ENCODE data around the gene LGALS7B.
"Not testable (repeated sequence)": the region's sequence is repeated elsewhere in the genome, so short reads cannot be mapped to it uniquely, and the experiment has no call there.

LGALS7B gene

GRCh38 chr19:38785187-38785699, 3.8 kb upstream of the LGALS7B start:
- in situ Hi-C loops (cut with MboI; ENCODE audit: low pct_unique_long_range_greater_than_20kb, low sequenced_read_pairs, unreplicated experiment), result no loop called here

GRCh38 chr19:38786061-38786460, 2.9 kb upstream of the LGALS7B start:
- in situ Hi-C loops (cut with MboI; ENCODE audit: low pct_unique_long_range_greater_than_20kb, low sequenced_read_pairs, unreplicated experiment); DNase-seq (ENCODE audit: low spot score): not testable (repeated sequence)

More at GRCh38 chr19:38785187-38785699, 3.8 kb upstream of the LGALS7B start:
- DNase-seq (ENCODE audit: low spot score), result no peak
- TF ChIP-seq CTCF (IDR thresholded peaks at IDR 0.05; ENCODE audit: extremely low read depth, insufficient read depth, missing control alignments), result no peak

DNA sequence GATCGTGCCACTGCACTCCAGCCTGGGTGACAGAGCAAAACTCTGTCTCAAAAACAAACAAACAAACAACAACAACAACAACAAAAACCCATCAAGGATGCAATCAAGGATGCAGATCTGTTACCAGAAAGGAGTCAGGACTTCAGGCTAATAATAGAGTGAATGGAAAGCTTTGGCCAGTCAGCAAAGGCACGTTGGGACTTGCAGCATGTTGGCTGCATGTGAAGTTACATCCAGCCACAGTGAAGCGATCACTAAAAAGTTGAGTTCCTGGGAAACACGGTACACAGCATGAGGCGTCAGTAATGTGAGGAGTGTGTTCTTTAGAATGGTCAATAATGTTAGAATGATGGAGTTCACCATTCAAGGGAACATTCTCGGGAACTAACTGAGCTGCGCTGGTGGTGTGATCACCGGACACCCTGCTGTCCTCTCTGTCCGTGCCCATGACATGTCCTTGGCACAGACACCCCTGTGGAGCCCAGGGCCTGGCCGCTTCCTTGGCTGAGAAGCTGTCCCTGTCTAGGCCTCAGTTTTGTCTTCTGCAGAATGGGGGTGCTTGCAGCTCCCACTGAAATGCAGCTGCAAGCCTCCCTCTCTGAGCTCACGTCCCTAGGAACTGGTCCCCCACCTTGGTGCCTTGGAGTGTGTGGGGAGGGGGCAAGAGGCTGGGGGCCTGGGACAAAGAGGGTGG, 2.3 kb upstream of the LGALS7B start:
- TF ChIP-seq CTCF (IDR thresholded peaks at IDR 0.05; ENCODE audit: extremely low read depth, insufficient read depth, missing control alignments), result no peak
- no peak for DNase-seq (ENCODE audit: low spot score)
- in situ Hi-C loops (cut with MboI; ENCODE audit: low pct_unique_long_range_greater_than_20kb, low sequenced_read_pairs, unreplicated experiment), result no loop called here

- in situ Hi-C loops (cut with MboI; ENCODE audit: low pct_unique_long_range_greater_than_20kb, low sequenced_read_pairs, unreplicated experiment); DNase-seq (ENCODE audit: low spot score): not testable (repeated sequence)
Measured at GRCh38 chr19:38790507-38791403, 1.8 kb downstream of the LGALS7B start.

- DNase-seq (ENCODE audit: low spot score); in situ Hi-C loops (cut with MboI; ENCODE audit: low pct_unique_long_range_greater_than_20kb, low sequenced_read_pairs, unreplicated experiment): not testable (repeated sequence)
Measured at GRCh38 chr19:38791451-38792064, 2.6 kb downstream of the LGALS7B start.

GRCh38 chr19:38792250-38793111, 3.5 kb downstream of the LGALS7B start:
- in situ Hi-C loops (cut with MboI; ENCODE audit: low pct_unique_long_range_greater_than_20kb, low sequenced_read_pairs, unreplicated experiment), result no loop called here
- TF ChIP-seq CTCF (IDR thresholded peaks at IDR 0.05; ENCODE audit: extremely low read depth, insufficient read depth, missing control alignments), result peak; percentile 12
- DNase-seq (ENCODE audit: low spot score), result peak; percentile 67

DNA sequence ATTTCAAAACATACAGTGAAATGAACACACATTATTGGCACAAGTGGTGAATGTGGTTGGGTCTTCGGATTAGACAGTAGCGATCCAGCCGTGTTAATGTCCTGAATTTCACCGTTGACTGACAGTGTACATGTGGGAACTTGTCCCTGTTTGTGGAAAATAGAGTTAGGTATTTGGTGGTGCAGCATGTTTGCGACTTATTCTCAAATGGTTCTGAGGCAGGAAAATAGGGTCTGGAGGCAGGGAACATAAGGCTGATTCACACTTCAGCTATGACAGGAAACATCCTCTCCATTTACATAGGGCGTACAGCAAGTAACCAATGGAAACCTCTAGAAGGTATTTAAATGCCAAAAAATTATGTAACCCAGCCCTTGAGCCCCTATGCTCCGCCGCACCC, 4.2 kb downstream of the LGALS7B start:
- DNase-seq (ENCODE audit: low spot score), result no peak
- no peak for TF ChIP-seq CTCF (IDR thresholded peaks at IDR 0.05; ENCODE audit: extremely low read depth, insufficient read depth, missing control alignments)
- in situ Hi-C loops (cut with MboI; ENCODE audit: low pct_unique_long_range_greater_than_20kb, low sequenced_read_pairs, unreplicated experiment), result no loop called here

Measured in GM13977 (cell line).